MM.1S (cell line): ENCODE results near the gene TNFRSF1A.

Experiments
- CTCF ChIP-seq: fragments of 300-600 bp; sonication (generic); IDR thresholded peaks from 2 replicates; pipeline ENCODE4 v1.5.1; 2016; ENCODE audit warnings: antibody characterized with exemption, low read length, mixed read lengths
- EZH2 ChIP-seq: fragments of 300-600 bp; sonication (generic); optimal IDR thresholded peaks from 2 replicates; pipeline ENCODE3; 2017; ENCODE audit warnings: low read depth, mild to moderate bottlenecking, antibody characterized with exemption, low read length, mixed read lengths

GRCh38 chr12:6302621-6303020 lies 39.3 kb downstream of the TNFRSF1A start:
- TF ChIP-seq CTCF (no peak), EZH2 (no peak)
